Fibroblast of skin of left biceps (primary cell): ENCODE results near the gene MYO1G.
"Not testable (repeated sequence)": the region's sequence is repeated elsewhere in the genome, so short reads cannot be mapped to it uniquely, and the experiment has no call there.

Experiments
- DNase-seq, 2 experiments: peaks; one replicate each; pipeline ENCODE4 v3.0.0-alpha.2; 2013; ENCODE audit warnings: low read depth in 2 of 2

MYO1G gene

GRCh38 chr7:44999245-45000092 is 20.7 kb upstream of the MYO1G start:
- DNase-seq: peak; percentile 98

GRCh38 chr7:44998153-44998871 is 19.5 kb upstream of the MYO1G start:
- no peak for DNase-seq

GRCh38 chr7:44995555-44996493 is 17.0 kb upstream of the MYO1G start:
- DNase-seq: no peak

GRCh38 chr7:44994877-44995554 is 16.2 kb upstream of the MYO1G start:
- no peak for DNase-seq

GRCh38 chr7:44992004-44992795 is 13.4 kb upstream of the MYO1G start:
- not testable (repeated sequence) for DNase-seq

GRCh38 chr7:44990109-44991023 is 11.6 kb upstream of the MYO1G start:
- DNase-seq: no peak

GRCh38 chr7:44989132-44989531 is 10.3 kb upstream of the MYO1G start:
- no peak for DNase-seq

- DNase-seq: no peak
Observed at GRCh38 chr7:44988701-44989100, 9.9 kb upstream of the MYO1G start.

- DNase-seq: no peak
Observed at GRCh38 chr7:44987996-44988395, 9.2 kb upstream of the MYO1G start.

GRCh38 chr7:44987457-44987856 is 8.6 kb upstream of the MYO1G start:
- no peak for DNase-seq

- DNase-seq: peak; percentile 73 to 80
Observed at GRCh38 chr7:44986218-44987053, 7.6 kb upstream of the MYO1G start.

GRCh38 chr7:44985900-44986217 is 7.0 kb upstream of the MYO1G start:
- no peak for DNase-seq

GRCh38 chr7:44985033-44985695 is 6.3 kb upstream of the MYO1G start:
- DNase-seq: no peak

- DNase-seq: no peak
Observed at GRCh38 chr7:44984478-44984758, 5.6 kb upstream of the MYO1G start.

GRCh38 chr7:44983742-44984477 is 5.1 kb upstream of the MYO1G start:
- DNase-seq: no peak

- DNase-seq: no peak
Observed at GRCh38 chr7:44982970-44983369, 4.2 kb upstream of the MYO1G start.

GRCh38 chr7:44982535-44982923 is 3.7 kb upstream of the MYO1G start:
- DNase-seq: no peak
